Measurements from ENCODE around the gene ATIC.

- TF ChIP-seq, protein P1, sequence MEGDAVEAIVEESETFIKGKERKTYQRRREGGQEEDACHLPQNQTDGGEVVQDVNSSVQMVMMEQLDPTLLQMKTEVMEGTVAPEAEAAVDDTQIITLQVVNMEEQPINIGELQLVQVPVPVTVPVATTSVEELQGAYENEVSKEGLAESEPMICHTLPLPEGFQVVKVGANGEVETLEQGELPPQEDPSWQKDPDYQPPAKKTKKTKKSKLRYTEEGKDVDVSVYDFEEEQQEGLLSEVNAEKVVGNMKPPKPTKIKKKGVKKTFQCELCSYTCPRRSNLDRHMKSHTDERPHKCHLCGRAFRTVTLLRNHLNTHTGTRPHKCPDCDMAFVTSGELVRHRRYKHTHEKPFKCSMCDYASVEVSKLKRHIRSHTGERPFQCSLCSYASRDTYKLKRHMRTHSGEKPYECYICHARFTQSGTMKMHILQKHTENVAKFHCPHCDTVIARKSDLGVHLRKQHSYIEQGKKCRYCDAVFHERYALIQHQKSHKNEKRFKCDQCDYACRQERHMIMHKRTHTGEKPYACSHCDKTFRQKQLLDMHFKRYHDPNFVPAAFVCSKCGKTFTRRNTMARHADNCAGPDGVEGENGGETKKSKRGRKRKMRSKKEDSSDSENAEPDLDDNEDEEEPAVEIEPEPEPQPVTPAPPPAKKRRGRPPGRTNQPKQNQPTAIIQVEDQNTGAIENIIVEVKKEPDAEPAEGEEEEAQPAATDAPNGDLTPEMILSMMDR (IDR thresholded peaks at IDR 0.05), result no peak
- no peak for TF ChIP-seq EP300 (IDR thresholded peaks at IDR 0.05)
- no peak for TF ChIP-seq POLR2A (IDR thresholded peaks at IDR 0.05)
Measured at GRCh38 chr2:215360596-215360995, 48.7 kb downstream of the ATIC start.

Data from gastroesophageal sphincter (tissue), 3 donors.